Fibroblast of villous mesenchyme (primary cell): ENCODE results near the gene LBHD2. TPM values are rescaled to one million over a fixed set of nuclear protein-coding genes. Genes with fewer than 3 reads are reported as not detected.
"Not testable (repeated sequence)": the region's sequence is repeated elsewhere in the genome, so short reads cannot be mapped to it uniquely, and the experiment has no call there.

Experiments
- DNase-seq: peaks from one replicate; pipeline ENCODE4 v3.0.0-alpha.2; 2010; ENCODE audit warnings: low read depth
- H3K4me3 ChIP-seq: 2 replicates; pipeline ENCODE4 v1.5.1; 2011; ENCODE audit warnings: low read depth, mild to moderate bottlenecking, low read length
- CTCF ChIP-seq: IDR thresholded peaks from 2 replicates; pipeline ENCODE4 v1.5.1; 2012; ENCODE audit warnings: low read depth, mild to moderate bottlenecking, low read length; ENCODE audit not compliant: insufficient read depth
- total RNA-seq: library from RNA; depleted of rRNA; stranded (reverse); fragments of >200 nt; gene quantifications from 2 replicates; pipeline ENCODE4 v1.2.3, GENCODE V29; 2012

LBHD2 gene
- total RNA-seq, 1 donor, result not detected

DNA sequence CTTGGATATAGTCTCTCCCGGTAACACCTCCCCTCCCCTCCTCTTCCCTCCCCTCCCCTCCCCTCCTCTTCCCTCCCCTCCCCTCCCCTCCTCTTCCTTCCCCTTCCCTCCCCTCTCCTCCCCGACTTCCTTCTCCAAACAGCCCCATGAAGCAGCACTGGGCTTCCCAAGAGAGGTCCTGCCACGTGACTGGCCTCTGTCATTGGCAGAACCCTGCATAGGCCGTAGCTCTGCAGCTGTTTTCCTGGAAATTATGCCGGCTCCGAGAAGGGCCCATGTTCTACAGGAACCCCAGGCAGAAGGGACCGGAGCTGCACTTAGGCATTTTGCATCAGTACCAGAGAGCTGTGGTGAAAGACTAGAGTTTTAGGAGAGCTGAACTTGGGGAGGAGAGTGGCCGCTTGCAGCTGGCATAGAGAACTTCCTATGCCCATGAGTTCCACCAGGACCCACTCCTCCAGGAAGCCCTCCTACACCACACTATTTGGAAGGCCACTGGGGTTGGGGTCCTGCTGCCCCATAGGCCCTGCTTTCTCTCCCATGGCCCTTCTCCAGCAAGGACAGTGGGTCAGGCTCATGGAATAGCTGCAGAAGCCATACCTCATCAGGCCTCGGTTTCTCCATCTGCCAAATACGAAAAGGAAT is 34.1 kb downstream of the LBHD2 start:
- peak; percentile 44 for DNase-seq
- no peak overlapping the region for H3K4me3 ChIP-seq
- no peak for TF ChIP-seq CTCF

DNA sequence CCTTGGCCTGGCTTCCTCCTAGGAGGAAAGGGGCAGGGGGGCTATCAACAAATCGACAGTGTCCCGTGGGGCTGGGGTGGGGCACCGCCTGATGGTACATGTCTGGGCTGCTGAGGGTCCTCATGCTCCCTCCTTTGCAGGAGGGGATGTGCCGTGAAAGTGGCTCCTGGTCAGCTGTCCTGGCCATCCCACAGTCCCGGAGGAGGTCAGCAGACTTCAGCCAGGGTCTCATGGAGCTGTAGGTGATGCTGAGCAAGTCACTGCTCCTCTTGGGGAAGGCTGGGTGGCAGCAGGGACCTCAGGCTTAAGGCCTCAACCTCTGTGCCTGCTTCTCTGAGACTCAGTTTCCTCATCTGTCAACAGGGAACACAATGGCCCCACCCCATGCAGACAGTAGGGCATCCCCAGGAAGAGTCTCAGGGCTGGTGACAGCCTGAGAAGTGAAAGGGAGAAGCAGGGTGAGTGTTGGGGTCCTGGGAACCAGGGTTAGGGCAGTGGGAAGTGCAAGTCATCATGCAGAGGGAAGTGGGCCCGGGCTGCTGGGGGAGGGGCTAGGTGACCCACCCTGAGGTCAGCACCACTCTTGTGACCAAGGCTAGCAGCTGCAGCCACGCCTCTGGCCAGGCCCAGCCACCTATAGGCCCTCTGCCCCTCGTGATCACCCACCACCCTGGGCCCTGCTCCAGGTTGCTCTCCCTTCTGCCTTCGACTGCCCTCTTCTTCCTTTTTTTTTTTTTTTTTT is 34.8 kb downstream of the LBHD2 start:
- no peak overlapping the region for H3K4me3 ChIP-seq
- no peak for DNase-seq
- no peak for TF ChIP-seq CTCF

DNA sequence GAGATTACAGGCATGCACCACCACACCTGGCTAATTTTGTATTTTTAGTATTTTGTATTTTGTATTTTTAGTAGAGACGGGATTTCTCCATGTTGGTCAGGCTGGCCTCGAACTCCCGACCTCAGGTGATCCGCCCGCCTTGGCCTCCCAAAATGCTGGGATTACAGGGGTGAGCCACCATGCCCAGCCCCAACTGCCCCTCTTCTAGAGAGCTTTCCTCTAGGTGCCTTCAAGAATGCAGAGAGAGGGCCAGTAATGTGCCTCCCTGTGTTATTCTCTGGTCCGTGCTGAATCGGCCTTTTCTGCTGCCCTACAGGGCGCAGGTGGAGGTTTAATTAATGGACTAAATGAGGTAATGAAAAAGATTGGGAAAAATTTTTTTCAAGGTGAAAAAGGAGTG is 35.5 kb downstream of the LBHD2 start:
- DNase-seq, H3K4me3 ChIP-seq: not testable (repeated sequence)

GRCh38 chr14:103121121-103121845 is 37.3 kb downstream of the LBHD2 start:
- DNase-seq, result peak; percentile 59
- TF ChIP-seq CTCF, result no peak
- H3K4me3 ChIP-seq, result no peak overlapping the region

- DNase-seq, result peak; percentile 68
- no peak for TF ChIP-seq CTCF
- H3K4me3 ChIP-seq, result no peak overlapping the region
These were observed 38.0 kb downstream of the LBHD2 start for GRCh38 chr14:103121846-103122584.

GRCh38 chr14:103122585-103122946 is 38.6 kb downstream of the LBHD2 start:
- TF ChIP-seq CTCF, result no peak
- no peak for DNase-seq
- H3K4me3 ChIP-seq, result peak overlapping the region; percentile 1
